ENCODE measurements around the gene TMIE. TPM values are rescaled to one million over a fixed set of nuclear protein-coding genes. Genes with fewer than 3 reads are reported as not detected.
A peak's percentile ranks its signal among the peaks of the same experiment; 100 is the strongest.

Gene TMIE
- total RNA-seq, 1 donor from 2014 or later = 1.7 TPM

DNA sequence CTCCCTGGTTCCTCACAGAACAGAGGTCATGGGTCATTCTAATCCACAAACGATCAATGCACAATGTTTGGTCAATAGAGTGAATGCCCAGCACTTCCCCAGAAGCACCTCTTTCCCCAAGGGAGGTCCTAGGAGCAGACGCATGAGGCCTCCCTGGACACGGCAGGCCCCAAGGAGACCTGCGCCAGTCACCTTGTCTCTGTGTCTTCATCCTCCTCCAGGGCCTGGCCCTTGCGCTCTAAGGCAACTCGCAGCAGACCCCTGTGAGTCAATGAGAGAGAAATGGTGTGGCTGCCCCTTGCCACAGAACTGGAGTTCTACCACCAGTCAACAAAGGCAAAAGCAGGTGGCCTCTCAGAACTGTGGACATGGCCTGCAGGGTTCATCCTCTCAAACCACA lies 25.8 kb upstream of the TMIE start:
- ATAC-seq = no peak
- TF ChIP-seq, protein P1, sequence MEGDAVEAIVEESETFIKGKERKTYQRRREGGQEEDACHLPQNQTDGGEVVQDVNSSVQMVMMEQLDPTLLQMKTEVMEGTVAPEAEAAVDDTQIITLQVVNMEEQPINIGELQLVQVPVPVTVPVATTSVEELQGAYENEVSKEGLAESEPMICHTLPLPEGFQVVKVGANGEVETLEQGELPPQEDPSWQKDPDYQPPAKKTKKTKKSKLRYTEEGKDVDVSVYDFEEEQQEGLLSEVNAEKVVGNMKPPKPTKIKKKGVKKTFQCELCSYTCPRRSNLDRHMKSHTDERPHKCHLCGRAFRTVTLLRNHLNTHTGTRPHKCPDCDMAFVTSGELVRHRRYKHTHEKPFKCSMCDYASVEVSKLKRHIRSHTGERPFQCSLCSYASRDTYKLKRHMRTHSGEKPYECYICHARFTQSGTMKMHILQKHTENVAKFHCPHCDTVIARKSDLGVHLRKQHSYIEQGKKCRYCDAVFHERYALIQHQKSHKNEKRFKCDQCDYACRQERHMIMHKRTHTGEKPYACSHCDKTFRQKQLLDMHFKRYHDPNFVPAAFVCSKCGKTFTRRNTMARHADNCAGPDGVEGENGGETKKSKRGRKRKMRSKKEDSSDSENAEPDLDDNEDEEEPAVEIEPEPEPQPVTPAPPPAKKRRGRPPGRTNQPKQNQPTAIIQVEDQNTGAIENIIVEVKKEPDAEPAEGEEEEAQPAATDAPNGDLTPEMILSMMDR (IDR thresholded peaks at IDR 0.05) = no peak
- no peak overlapping the region for H3K27ac ChIP-seq
- intact Hi-C loops (cut with DNase I) = no loop called here
- H3K27me3 ChIP-seq = no peaks in the 10 kb centered on the region
- H3K4me1 ChIP-seq = no peaks in the 10 kb centered on the region
- DNase-seq = no peak
- H3K36me3 ChIP-seq = peaks cover 6% of the 10 kb centered on the region
- no peaks in the 10 kb centered on the region for H3K9me3 ChIP-seq
- no peak overlapping the region for H3K4me3 ChIP-seq

DNA sequence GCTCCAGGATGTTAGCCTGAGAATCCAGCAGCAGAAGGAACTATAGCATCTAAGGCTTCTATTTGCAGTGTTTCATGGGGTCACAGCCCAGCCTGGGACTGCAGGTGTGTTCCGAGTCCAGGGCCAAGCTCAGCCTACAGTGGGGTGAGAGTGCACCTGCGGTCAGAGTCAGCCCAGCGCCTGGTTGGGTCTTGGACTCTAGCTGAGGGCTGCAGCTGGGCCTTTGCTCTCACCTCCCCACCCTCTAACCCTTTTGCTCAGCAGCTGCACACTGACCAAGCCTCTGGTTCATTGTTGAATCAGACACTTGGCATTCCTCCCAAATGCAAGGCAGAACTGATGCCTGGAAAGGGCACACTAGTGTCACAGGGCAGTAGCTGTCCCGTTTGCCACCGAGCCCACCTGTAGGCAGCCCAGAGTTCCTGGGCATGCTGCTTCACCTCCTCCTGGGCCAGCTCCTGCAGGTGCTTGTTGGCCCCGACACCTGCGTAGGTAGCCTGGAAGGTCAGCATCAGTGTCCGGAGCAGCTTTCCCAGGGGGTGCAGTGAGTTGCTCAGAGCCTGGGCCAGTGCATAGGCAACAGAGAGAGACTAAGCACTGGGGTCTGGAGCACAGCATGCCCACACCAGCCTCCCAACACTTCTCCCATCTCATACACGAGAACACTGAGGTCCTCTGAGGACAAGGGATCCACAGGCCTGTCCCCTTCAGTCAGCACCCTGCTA lies 25.2 kb upstream of the TMIE start:
- intact Hi-C loops (cut with DNase I) = no loop called here
- Histone ChIP-seq H3K4me1 (no peaks in the 10 kb centered on the region), H3K27me3 (no peaks in the 10 kb centered on the region), H3K36me3 (peaks cover 6% of the 10 kb centered on the region), H3K27ac (no peak overlapping the region), H3K4me3 (no peak overlapping the region), H3K9me3 (no peaks in the 10 kb centered on the region)
- TF ChIP-seq, protein P1 (IDR thresholded peaks at IDR 0.05) = no peak
- no peak for ATAC-seq
- DNase-seq = peak; percentile 52

DNA sequence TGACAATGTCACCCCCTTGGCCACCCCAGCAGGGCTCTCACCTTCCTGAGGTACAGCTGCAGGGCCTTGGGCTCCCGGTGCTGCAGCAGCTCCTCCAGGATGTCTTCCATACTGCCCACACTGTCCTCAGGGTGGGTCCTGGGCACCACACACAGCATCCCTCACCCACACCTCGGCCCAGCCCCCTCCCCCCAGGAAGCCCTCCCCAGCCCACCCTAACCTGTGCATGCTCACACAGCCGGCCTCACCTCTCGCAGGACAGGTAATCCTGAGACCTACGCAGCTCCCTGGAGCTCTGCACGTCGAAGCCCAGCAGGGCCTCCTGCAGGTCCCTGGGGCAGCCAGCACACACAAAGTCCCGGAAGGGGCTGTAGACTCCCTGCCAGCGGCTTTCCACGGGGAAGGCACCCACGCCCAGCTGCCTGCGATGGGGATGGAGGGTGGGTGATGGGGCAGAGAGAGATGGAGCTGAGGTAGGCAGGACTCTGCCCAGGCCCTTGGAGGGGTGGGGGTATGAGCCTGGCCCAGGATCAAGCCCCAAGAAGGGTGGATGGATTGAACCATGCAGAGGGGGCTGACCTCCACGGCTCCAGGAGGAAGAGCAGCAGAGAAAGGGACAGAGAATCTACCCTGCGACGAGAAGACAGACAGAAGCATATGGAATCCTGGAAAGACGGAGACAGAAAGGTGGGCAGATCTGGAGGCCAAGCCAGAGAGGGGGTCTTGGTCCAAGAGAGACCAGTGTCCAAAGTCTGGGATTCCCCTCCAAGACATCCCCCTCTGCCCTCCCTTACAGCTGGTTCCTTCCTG lies 24.4 kb upstream of the TMIE start:
- no peak overlapping the region for H3K4me3 ChIP-seq
- H3K9me3 ChIP-seq = no peaks in the 10 kb centered on the region
- intact Hi-C loops (cut with DNase I) = no loop called here
- no peaks in the 10 kb centered on the region for H3K27me3 ChIP-seq
- no peak for DNase-seq
- H3K36me3 ChIP-seq = peaks cover 6% of the 10 kb centered on the region
- no peaks in the 10 kb centered on the region for H3K4me1 ChIP-seq
- H3K27ac ChIP-seq = no peak overlapping the region
- TF ChIP-seq, protein P1 (IDR thresholded peaks at IDR 0.05) = no peak
- ATAC-seq = no peak

DNA sequence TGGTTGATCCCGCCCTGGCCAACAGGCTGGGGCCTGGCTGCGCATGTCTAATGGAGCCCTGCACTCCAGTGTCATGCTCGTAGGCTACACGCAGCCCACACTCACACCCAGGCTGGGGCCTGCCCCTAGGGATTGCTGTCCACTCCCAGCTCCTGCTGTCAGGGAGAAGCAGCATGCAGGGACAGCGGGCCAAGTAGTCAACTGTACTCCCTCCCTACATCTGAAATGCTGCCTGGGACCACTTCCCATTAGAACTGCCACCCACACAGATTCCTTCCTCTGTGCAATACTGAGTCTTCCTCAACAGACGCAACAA lies 23.8 kb upstream of the TMIE start:
- intact Hi-C loops (cut with DNase I) = no loop called here
- TF ChIP-seq, protein P1 (IDR thresholded peaks at IDR 0.05) = no peak
- H3K27ac ChIP-seq = no peak overlapping the region
- no peak overlapping the region for H3K4me3 ChIP-seq
- peak; percentile 6 for ATAC-seq
- H3K9me3 ChIP-seq = no peaks in the 10 kb centered on the region
- H3K27me3 ChIP-seq = no peaks in the 10 kb centered on the region
- peaks cover 6% of the 10 kb centered on the region for H3K36me3 ChIP-seq
- no peak for DNase-seq
- H3K4me1 ChIP-seq = no peaks in the 10 kb centered on the region

DNA sequence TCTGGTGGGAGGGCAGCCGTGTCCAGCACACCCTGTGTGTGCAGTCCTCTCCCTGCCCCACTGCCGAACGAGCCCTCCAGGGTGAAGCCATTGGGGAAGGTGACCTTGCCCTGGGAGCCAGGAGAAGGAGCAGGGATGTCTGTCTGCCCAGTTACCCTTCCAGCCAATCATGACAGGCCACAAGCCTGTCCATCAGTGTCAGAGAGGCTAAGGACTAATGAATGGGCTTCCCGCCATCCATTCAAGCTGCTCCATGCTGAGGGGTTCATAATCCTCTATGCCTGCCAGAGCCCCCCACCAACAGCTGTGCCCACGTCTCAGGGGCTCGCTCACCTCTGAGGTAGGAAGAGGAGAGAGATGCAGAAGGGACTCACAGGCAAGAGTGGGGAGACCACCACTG lies 22.9 kb upstream of the TMIE start:
- Histone ChIP-seq H3K27ac (no peak overlapping the region), H3K27me3 (no peaks in the 10 kb centered on the region), H3K4me1 (no peaks in the 10 kb centered on the region), H3K4me3 (no peak overlapping the region), H3K36me3 (peaks cover 6% of the 10 kb centered on the region), H3K9me3 (no peaks in the 10 kb centered on the region)
- intact Hi-C loops (cut with DNase I) = no loop called here
- TF ChIP-seq, protein P1 (IDR thresholded peaks at IDR 0.05) = no peak
- DNase-seq (no peak), ATAC-seq (no peak)

All from upper lobe of right lung (tissue), 1 donor.